OCI-LY7 (cell line): ENCODE measurements around the gene SLC9A7.
"Not testable (repeated sequence)": the region's sequence is repeated elsewhere in the genome, so short reads cannot be mapped to it uniquely, and the experiment has no call there.

Experiments
- EZH2phosphoT487 ChIP-seq: fragments of 200-600 bp; sonication (generic); IDR thresholded peaks from 2 replicates; pipeline ENCODE4 v1.6.1; 2018; ENCODE audit warnings: low read depth, borderline replicate concordance, mild to moderate bottlenecking, mixed run types, antibody characterized with exemption, low read length, moderate library complexity, mixed read lengths
- TF ChIP-seq, protein P1 (sequence below): fragments of 200-600 bp; sonication (generic); conservative IDR thresholded peaks from 2 replicates; pipeline ENCODE4 v1.5.1; 2014; ENCODE audit warnings: mild to moderate bottlenecking, antibody characterized with exemption, low read length, moderate library complexity, mixed read lengths

DNA sequence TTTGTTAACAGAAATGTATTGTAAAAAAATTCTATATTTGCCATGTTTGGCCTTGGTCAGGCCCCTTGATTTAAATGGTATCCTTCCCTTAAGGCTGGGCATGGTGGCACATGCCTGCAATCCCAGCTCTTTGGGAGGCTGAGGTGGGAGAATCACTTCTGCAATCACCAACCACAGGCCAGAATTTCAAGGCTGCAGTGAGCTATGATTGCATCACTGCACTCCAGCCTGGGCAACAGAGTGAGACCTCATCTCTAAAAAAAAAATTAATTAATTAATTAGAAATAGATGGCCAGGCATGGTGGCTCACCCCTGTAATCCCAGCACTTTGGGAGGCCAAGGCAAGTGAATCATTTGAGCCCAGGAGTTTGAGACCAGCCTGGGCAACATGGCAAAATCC, 25.5 kb upstream of the SLC9A7 start:
- TF ChIP-seq, protein P1, sequence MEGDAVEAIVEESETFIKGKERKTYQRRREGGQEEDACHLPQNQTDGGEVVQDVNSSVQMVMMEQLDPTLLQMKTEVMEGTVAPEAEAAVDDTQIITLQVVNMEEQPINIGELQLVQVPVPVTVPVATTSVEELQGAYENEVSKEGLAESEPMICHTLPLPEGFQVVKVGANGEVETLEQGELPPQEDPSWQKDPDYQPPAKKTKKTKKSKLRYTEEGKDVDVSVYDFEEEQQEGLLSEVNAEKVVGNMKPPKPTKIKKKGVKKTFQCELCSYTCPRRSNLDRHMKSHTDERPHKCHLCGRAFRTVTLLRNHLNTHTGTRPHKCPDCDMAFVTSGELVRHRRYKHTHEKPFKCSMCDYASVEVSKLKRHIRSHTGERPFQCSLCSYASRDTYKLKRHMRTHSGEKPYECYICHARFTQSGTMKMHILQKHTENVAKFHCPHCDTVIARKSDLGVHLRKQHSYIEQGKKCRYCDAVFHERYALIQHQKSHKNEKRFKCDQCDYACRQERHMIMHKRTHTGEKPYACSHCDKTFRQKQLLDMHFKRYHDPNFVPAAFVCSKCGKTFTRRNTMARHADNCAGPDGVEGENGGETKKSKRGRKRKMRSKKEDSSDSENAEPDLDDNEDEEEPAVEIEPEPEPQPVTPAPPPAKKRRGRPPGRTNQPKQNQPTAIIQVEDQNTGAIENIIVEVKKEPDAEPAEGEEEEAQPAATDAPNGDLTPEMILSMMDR: not testable (repeated sequence)
- TF ChIP-seq EZH2phosphoT487: not testable (repeated sequence)
